ENCODE measurements around the gene PACRG. TPM values are rescaled to one million over a fixed set of nuclear protein-coding genes. Genes with fewer than 3 reads are reported as not detected.

PACRG gene
- polyA plus RNA-seq, 2 of the 4 experiments (the other 2 are of a cell fraction), result 0.14 to 0.30 TPM

DNA sequence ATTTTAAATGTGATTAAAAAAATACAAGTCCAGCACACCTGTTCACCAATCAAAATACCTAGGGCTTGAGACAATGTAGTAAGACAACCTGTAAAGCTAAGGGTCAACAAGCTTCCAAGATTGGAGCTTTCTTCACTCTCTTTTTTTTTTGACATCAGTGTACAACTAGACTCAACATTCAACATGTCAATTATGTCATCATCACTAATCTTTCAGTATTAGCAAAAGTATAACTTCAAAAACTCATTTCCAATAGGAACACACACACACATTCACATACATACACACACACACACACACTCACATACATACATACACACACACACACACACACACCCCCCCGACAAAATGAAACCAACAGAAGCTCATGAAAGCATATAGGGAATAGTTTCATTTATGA, 26.2 kb upstream of the PACRG start (continued):
- TF ChIP-seq, protein P1, sequence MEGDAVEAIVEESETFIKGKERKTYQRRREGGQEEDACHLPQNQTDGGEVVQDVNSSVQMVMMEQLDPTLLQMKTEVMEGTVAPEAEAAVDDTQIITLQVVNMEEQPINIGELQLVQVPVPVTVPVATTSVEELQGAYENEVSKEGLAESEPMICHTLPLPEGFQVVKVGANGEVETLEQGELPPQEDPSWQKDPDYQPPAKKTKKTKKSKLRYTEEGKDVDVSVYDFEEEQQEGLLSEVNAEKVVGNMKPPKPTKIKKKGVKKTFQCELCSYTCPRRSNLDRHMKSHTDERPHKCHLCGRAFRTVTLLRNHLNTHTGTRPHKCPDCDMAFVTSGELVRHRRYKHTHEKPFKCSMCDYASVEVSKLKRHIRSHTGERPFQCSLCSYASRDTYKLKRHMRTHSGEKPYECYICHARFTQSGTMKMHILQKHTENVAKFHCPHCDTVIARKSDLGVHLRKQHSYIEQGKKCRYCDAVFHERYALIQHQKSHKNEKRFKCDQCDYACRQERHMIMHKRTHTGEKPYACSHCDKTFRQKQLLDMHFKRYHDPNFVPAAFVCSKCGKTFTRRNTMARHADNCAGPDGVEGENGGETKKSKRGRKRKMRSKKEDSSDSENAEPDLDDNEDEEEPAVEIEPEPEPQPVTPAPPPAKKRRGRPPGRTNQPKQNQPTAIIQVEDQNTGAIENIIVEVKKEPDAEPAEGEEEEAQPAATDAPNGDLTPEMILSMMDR (IDR thresholded peaks at IDR 0.05), result no peak
- no peak for TF ChIP-seq FOSB (CRISPR knock-in tag; IDR thresholded peaks at IDR 0.05)
- no peak for TF ChIP-seq HOXB13 (CRISPR knock-in tag; IDR thresholded peaks at IDR 0.05; ENCODE audit: low read depth)
- TF ChIP-seq, protein P2, sequence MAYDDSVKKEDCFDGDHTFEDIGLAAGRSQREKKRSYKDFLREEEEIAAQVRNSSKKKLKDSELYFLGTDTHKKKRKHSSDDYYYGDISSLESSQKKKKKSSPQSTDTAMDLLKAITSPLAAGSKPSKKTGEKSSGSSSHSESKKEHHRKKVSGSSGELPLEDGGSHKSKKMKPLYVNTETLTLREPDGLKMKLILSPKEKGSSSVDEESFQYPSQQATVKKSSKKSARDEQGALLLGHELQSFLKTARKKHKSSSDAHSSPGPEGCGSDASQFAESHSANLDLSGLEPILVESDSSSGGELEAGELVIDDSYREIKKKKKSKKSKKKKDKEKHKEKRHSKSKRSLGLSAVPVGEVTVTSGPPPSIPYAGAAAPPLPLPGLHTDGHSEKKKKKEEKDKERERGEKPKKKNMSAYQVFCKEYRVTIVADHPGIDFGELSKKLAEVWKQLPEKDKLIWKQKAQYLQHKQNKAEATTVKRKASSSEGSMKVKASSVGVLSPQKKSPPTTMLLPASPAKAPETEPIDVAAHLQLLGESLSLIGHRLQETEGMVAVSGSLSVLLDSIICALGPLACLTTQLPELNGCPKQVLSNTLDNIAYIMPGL (CRISPR knock-in tag; IDR thresholded peaks at IDR 0.05; ENCODE audit: borderline replicate concordance), result no peak

DNA sequence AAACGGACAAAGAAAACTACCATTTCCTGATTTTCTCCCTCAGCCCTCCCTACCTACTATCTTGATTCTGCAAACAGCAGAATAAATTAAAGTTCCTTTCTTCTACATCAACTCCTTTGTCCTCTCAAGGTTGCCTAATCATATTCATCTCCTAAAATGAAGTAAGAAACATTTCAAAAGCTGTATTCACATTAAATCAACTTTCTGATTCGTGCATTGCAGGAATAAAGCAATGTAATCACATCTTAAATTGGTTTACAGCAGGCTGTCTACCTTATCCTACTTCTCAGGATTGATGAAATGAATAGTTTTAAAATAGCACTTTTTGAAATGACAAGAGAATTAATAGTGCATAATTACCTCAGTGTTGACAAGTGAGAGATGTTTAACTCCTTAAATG, 25.3 kb upstream of the PACRG start:
- ChIA-PET POLR2A (no interaction called here), CTCF (no interaction called here)
- no peak for TF ChIP-seq HDAC2 (IDR thresholded peaks at IDR 0.05)
- TF ChIP-seq CHD2 (IDR thresholded peaks at IDR 0.05; ENCODE audit: low read length, partially characterized antibody), result no peak
- TF ChIP-seq MAZ (IDR thresholded peaks at IDR 0.05; ENCODE audit: borderline replicate concordance, low read depth, low read length), result no peak
- TF ChIP-seq ZC3H11A (IDR thresholded peaks at IDR 0.05), result no peak
- no peak for TF ChIP-seq SREBF2 (IDR thresholded peaks at IDR 0.05)
- TF ChIP-seq, protein P3, sequence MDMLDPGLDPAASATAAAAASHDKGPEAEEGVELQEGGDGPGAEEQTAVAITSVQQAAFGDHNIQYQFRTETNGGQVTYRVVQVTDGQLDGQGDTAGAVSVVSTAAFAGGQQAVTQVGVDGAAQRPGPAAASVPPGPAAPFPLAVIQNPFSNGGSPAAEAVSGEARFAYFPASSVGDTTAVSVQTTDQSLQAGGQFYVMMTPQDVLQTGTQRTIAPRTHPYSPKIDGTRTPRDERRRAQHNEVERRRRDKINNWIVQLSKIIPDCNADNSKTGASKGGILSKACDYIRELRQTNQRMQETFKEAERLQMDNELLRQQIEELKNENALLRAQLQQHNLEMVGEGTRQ (IDR thresholded peaks at IDR 0.05), result no peak
- TF ChIP-seq PHF8 (IDR thresholded peaks at IDR 0.05; ENCODE audit: borderline replicate concordance, low read depth), result no peak
- TF ChIP-seq MAFK (IDR thresholded peaks at IDR 0.05; ENCODE audit: partially characterized antibody), result no peak
- no peak for TF ChIP-seq TP53 (CRISPR knock-in tag; IDR thresholded peaks at IDR 0.05)
- DNase-seq (ENCODE audit: low read depth in 1 of 2, low spot score in 1 of 2), result no peak
- FAIRE-seq, result no peak
- no peak overlapping the region for H3K27ac ChIP-seq
- no peak for ATAC-seq
- no peak overlapping the region for H3K4me3 ChIP-seq
- no peaks in the 10 kb centered on the region for H3K4me1 ChIP-seq
- no peak overlapping the region for H3K4me2 ChIP-seq
- 35% methylated on average over 2 of the region's 2 CpGs for WGBS (ENCODE audit: missing lambda C conversion rate)
- no peaks in the 10 kb centered on the region for H3K9me3 ChIP-seq

DNA sequence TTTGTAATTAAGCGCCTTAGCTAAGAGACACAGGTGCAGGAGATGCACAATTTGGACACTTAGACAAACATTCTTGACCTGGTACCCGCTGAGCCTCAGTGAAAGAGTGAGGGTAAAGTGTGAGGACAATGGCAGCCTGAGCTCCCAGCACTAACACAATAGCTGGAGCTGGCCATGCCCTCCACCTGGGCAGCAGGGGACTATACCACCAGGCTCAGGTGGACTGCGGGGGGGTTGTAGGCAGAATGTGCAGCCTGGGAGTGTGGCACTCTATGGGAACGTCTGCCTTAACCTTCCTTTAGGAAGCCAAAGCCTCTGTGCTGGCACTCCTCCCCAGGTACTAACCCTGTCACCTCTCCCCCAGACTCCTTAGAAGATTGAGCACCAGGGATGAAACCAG, 23.8 kb upstream of the PACRG start:
- H3K4me3 ChIP-seq, result no peak overlapping the region
- no peaks in the 10 kb centered on the region for H3K9me3 ChIP-seq
- no peak for TF ChIP-seq RAD21 (conservative IDR thresholded peaks at IDR 0.05 in 1 of 2, IDR thresholded peaks at IDR 0.05 in 1 of 2)
- TF ChIP-seq FOSL2 (IDR thresholded peaks at IDR 0.05), result no peak
- TF ChIP-seq FOSL2 (CRISPR knock-in tag; IDR thresholded peaks at IDR 0.05), result no peak
- no peak for TF ChIP-seq CBX2 (IDR thresholded peaks at IDR 0.05; ENCODE audit: borderline replicate concordance, low read depth)
- no peak for TF ChIP-seq RARB (CRISPR knock-in tag; IDR thresholded peaks at IDR 0.05)
- TF ChIP-seq, protein P3 (IDR thresholded peaks at IDR 0.05), result no peak
- DNase-seq (ENCODE audit: low read depth in 1 of 2, low spot score in 1 of 2), result no peak
- ChIA-PET POLR2A (no interaction called here), CTCF (no interaction called here)
- ATAC-seq, result no peak
- 44% methylated on average over 2 of the region's 4 CpGs for WGBS (ENCODE audit: missing lambda C conversion rate)
- no peak for FAIRE-seq
- H3K4me2 ChIP-seq, result no peak overlapping the region
- no peaks in the 10 kb centered on the region for H3K4me1 ChIP-seq
- H3K27ac ChIP-seq, result no peak overlapping the region
